NCI-H1105 (cell line): ENCODE results near the gene CFLAR.
"Not testable (repeated sequence)": the region's sequence is repeated elsewhere in the genome, so short reads cannot be mapped to it uniquely, and the experiment has no call there.

Experiments
- DNase-seq: peaks from one replicate; lab custom pipeline; 2025; lab: John Stamatoyannopoulos, UW

The CFLAR gene

GRCh38 chr2:201118961-201119854, 3.2 kb downstream of the CFLAR start:
- no peak for DNase-seq

DNA sequence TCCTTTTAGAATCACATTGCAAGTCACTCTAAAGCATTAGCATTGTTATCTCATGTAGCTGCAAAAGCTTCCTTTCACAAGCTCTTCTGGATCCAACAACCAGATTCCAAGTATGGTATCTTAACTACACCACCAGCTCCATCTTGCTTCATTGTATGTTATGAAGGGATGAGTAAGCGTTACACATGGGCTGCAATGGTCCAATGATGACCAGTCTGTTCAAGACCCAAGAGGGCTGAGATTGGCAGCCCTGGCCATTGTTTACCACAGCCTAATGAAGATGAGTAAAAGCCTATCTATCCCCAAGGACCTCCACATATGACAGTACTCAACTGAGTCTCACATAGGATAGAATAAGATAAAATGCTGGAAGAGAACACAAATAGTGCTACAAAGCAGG, 6.3 kb downstream of the CFLAR start:
- no peak for DNase-seq

- DNase-seq: no peak
Measured at GRCh38 chr2:201126308-201127151, 10.6 kb downstream of the CFLAR start.

DNA sequence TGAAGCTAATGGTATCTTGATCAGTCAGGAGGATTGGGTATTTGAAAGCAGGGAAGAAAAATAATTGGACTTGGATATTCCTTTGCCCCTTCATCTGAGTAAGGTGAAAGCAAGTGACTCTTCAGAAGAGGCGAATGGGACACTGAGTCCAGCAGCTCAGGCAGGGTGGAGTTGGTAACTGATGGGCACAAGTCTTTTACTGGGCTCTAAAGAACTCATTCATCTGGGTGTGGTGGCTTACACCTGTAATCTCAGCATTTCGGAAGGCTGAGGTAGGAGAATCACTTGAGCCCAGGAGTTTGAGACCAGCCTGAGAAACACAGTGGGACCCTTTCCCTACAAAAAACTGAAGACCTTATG, 11.2 kb downstream of the CFLAR start:
- DNase-seq: no peak

- no peak for DNase-seq
Measured at GRCh38 chr2:201127570-201127969, 11.6 kb downstream of the CFLAR start.

DNA sequence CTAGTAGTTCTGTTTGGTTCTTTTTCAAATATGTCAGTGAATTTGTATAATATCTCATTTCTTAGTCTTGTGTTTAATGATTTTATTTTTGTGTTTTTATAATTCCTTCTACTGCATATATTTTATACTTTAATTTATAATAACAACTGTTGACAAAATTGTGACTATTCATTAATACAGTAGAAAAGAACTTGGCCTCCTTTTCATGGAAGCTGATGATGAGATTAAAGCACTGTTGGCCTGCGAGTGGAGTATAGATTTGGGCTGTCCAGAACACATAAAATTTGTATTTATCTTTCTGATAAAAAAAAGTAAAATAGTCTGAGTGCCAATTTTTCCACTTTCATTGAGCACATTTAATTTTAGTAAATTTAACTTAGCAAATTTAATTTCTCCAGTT, 12.1 kb downstream of the CFLAR start:
- DNase-seq: no peak

DNA sequence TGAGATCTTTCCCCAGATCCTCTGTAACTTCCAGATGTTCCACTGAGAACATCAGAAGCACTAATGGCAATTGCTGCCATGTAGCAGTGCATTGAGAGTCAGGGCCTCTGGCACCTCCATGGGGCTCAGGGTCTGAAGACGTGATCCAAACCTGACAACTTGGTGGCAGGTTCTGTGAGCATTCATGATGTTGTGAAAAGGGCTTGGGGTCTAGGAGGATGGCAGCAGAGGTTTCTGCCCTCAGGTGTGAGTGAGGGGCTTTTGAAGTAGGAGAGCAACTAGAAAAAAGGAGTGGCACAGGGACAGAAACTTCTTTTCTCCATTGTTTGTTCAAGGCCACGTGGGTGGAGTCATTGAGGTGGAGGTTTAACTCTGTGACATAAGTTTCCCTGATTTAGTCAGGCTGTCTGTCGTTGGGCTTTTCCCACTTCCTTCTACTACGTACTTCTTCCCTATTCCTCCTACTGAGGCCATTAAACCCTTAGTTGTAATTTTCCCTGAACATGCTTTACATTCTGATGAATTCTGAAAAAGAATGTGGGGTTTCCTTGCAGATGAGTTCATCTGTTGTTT, 13.1 kb downstream of the CFLAR start:
- DNase-seq: no peak

DNA sequence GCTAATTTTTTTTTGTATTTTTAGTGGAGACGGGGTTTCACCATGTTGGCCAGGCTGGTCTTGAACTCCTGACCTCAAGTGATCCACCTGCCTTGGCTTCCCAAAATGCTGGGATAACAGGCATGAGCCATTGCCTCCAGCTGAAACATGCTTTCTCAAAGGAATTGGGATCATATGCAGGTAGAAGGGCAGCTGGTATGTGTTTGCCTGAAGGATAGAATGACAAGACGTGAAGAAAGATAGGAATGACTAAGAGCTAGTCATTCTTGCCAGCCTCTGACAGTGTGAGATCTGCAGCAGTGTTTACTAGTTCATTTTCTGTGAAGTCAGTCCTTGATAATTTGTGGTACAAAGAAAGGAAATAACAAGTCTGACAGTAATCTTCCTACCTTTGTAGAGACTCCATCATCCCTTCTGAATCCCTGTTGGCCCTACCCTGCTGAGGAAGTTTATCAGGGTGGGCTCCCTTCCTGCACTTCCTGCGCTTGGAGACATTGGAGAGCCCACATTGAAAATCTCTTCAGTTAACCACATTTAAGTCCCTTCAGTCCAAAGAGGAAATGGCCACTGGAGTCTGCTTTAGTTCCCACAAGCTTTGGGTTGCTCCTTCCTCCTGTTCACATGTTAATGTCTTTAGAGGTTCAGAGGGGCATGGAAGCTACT, 14.7 kb downstream of the CFLAR start:
- no peak for DNase-seq

- DNase-seq: no peak
Measured at GRCh38 chr2:201132518-201132917, 16.6 kb downstream of the CFLAR start.

DNA sequence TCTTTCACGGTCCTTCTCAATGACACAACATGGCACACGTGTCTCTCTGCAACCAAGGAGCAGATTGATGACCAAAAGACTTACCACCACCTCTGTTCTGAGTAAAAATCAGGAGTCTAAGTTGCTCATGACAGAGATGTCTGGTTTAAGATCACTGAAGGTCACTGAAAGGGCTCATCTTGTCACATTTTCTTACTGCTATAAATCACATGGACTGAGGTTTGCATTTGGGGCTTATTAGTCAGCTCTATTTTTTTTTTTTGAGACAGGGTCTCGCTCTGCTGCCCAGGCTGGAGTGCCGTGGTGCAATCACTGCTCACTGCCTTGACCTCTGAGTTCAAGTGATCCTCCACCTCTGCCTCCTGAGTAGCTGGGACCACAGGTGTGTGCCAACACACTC, 19.4 kb downstream of the CFLAR start:
- no peak for DNase-seq

GRCh38 chr2:201136889-201137321, 20.9 kb downstream of the CFLAR start:
- no peak for DNase-seq

- DNase-seq: no peak
Measured at GRCh38 chr2:201137505-201138400, 21.8 kb downstream of the CFLAR start.

GRCh38 chr2:201138401-201138970, 22.5 kb downstream of the CFLAR start:
- DNase-seq: no peak

- not testable (repeated sequence) for DNase-seq
Measured at GRCh38 chr2:201138986-201139781, 23.2 kb downstream of the CFLAR start.

DNA sequence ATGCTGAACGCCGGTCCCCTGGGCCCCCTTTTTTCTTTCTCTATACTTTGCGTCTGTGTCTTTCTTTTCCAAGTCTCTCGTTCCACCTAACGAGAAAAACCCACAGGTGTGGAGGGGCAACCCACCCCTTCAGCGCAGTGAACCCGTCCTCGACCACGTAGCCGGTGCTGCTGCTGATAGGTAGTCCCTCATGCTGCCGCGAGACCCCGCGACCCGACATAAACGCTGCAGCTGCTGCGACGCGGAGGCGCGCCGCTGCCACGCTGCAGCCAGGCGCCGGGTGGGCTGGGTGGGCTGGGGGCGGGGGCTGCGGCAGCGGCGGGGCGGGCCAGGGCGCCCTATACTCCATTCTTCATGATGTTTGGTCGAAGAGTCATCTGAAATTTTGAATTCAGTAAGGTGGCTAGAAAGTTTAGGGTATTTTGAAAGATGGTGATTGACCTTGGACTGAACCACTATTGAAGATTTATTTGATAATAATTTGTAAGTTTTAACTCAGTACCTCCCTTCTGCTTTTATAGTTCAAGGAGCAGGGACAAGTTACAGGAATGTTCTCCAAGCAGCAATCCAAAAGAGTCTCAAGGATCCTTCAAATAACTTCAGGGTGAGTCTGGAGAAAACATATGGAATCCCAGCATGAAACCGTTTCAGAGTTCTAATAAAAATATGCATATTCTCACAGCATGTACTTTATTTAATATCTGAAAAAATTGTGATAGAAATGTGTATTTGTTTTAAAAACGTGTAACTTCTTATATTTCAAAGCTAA, 24.1 kb downstream of the CFLAR start:
- DNase-seq: no peak

DNA sequence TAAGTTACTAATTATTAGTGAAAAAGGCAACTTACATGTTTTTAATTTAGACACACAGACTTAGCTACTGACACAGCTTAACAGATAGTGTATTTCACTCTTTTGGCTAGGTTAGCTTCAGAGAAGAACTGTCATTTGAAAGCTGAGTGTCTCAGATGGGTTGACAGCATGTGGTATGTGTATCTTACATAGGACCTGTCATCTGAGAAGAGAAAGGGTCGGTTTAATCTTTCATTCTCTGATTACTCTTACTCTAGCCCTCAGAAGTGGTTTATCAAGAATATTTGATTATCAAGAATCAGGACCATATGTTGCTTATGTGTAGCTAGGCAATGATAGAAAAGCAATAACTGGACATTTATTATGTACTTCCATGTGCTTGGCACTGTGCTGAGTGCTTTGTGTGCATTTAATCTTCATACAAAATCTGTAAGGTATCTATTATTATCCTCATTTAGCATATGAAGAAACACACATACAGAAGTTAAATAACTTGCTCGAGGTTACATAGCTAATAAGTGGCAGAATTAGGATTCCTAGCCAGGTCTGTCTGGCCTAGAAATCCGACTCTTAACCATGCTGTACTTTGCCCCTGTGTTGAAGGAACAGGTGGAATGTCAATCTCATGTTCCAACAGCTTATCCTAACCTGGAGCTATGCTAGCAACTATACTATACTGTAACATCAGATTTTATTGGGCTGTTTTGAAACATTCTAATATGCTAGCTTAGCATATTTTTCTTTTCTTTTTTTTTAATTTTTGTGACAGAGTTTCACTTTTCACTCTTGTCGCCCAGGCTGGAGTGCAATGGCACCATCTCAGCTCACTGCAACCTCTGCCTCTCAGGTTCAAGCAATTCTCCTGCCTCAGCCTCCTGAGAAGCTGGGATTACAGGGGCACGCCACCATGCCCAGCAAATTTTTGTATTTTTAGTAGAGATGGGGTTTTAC, 28.4 kb downstream of the CFLAR start:
- no peak for DNase-seq

DNA sequence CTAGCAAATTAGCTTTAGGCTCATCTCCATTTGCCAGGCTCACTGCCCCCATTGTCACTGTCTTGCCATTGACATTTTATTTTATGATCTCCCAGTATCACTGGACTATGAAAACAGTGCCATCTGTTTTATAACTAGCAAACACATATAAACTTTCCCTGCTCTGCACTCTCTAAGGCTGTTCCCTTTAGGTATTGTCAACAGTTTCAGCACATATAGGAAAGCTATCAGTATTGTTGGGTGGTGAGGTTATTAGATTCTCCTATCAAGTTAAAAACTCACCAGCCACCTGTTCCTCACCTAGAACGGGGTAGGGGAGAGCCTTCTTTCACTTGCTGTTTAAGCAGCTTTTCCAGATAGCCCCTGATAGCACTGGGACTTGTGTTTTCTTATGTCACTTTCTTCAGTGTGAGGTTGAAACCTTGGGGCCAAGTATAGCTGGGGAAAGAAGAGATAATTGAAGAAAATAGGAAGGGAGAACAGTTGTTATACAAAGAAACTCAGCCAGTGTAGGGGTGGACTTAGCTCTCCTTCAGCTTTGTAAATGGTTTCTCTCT, 32.5 kb downstream of the CFLAR start:
- DNase-seq: no peak
